HG03442 (cell line): ENCODE results near the gene FAM222A.

ENCODE experiments used
- ATAC-seq: cut with Tn5 transposase; IDR thresholded peaks from one replicate; pipeline ENCODE4 v1.9.1; 2021; ENCODE audit warnings: mild to moderate bottlenecking, moderate library complexity; ENCODE audit not compliant: unreplicated experiment

The FAM222A gene

DNA sequence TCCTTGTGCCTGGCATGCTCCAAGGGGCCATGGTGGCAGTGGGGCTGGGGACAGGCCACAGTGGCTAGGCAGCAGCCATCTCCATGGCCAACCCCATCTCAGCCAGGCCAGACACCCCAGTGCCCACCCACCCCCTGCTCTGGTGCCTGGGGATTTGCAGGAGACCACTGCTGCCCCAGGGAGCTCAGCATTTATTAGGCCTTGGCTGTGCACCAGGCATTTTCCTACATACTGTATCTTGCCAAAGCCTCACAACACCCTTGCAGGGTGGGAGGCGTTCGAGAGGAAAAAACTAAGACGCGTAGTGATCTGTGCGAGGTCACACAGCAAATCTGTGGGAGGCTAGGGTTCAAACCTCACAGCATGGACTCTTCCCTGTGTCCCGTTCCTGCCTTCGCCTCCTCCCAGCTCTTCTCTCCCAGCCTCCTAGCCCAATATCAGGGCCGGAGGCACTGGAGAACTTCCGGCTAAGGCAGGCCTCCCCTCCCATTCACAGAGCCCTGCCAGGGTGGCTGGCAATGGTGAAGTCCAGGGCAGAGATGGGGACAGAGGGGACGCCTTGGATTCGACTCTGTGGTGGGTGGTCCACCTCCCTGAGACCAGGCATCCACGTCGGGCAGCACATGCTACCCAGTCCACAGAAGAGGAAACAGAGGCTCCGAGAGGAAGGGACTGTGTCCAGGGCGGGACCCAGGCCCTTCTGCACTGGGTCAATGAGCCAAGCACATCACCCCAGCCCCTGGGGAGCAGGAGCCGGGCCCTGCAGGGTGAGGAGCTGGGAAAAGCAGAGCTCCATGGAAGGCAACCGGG, 57.4 kb downstream of the FAM222A start:
- no peak for ATAC-seq

DNA sequence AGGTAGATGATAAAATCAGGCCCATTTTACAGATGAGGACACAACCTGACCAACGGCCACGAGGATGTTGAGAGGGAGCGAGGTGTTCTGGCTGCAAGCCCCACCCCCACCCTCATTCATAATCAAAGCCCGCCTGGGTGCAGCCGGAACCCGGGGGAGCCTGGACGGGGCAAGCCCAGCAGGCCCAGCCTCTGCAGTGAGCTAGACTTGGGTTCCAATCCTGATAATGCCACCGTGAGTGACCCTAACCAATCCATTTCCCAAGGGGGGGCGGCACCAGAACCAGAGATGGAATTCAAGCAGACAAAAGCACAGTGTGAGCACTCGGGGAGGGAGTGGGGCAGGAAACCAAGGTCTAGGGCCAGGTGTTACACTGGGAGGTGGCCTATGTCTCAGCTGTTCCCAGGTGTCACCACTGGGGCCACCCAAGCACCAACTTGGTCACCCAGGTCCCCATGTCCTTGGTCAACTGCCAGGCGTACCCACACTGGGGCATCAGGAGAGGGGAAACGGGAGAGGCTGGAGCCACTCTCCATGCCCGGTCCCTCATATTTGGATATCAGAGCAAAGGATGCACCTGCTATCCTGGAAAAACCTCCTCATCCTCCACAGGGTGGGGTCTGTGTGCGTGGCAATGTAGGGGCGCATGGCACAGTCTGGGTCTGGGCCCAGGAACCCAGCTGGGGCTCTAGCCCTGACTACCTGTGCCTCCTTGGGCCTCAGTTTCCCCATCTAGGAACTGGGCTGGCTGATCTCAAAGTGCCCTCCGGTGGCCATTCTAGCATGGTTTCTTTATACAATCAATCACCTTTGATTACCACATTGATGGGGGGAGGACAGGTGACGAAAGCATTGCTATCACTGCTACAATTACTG, 58.4 kb downstream of the FAM222A start:
- no peak for ATAC-seq

DNA sequence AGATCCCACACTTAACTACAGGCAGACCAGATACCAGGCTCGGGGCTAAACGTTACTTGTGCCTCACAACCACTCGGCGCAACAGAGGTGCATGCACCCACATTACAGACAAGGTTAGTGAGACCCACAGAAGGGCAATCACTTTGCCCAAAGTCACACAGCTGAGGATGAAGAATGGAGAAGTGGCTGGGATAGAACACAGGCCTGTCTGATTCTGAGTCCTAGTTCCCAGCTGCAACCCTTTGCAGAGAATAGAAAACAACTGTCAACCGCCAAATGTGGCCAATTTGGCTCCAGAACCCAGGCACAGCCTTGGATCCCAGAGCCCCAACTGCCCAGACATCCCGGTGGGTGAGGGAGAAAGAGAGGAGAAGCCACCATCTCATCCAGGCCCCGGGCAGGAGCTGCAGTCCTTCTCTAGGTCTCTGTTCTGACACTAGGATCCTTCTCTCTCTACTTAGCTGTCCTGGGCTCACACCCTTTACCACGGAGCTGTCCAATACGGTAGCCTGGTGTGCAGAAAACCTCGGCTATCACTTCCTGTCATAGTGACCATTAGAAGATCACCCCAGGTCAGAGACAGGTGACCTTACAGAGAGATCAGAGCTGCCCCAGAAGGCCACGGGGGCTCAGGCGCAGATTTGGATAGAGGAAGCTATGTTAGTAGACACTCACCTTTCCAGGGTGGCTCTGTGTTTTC, 59.1 kb downstream of the FAM222A start:
- no peak for ATAC-seq

DNA sequence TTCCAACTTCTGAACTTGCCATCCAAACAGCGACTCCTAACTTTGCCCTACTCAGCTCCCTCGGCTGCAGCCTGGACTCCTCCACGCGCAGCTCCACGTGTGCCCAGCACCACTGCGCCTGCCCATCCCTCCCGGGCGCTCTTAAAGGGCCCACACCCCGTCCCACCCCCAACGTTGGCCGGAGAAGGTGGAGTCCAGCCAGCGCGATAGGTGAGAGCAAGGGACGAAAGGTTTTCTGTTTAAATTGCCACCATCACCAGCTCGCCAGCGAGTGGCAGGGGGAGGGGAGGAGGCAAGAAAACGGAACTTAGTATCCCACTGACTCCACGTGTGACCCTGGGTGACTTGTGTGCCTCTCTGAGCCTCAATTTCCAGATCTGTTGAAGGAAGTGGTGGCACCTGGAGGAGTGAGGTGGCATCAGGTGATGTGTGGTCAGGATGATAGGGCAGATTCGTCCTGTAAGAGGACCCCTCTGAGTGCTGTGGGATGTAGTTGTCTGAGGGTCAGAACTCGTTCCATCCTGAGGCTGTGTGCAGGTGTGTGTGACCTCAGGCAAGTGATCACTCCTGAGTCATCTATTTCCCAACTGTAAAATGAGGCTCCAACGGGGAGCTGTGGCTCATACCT, 59.9 kb downstream of the FAM222A start:
- no peak for ATAC-seq

DNA sequence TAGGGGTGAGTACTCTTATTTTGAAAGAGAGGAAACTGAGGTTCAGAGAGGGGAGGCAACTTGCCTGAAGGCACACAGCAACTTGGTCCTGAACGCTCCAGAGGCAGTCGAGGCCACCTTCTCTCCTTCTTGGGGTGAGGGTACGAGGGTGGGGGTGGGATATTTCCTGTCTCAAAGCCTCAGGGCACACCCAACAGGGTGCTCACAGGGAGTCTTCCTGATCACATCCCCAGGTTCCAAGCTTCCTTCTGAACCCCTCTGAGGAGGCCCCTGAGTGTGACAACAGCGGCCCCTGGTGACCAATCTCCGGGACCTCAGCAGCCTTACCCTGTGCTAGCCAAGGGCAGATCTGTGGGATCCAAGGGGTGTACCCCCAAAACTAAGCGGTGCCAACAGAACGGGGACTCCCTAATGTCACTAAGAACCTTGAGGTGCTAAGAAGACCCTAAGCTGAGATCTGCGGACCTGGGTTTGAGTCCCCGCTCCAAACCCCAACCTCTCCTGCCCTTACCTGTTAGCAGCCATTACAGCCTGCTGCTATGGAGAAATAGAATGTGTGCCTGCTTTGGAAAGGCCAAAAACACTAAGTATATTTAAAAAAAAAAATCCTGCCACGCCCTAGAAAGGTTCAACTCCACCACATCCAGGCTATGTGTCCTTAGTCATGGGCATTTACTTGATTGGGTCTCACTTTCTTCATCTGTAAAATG, 61.7 kb downstream of the FAM222A start:
- ATAC-seq, result no peak

DNA sequence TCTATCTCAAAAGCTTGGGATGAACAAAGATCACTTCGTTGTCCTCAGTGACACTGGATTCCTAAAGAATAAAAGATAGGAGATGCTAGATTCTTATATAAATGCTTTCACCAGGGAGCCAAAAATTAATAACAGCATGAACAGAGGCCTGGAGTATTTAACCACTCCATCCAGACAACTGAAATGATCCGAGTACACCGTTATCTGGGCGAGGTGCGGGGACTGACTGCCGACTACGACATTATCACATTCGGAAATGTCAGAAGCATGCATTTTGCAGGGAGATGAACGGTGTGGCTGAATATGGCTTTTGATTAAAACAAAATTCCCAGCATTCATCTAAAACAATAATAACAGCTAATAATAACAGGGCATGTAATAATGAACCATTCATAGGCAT, 63.0 kb downstream of the FAM222A start:
- ATAC-seq, result no peak

DNA sequence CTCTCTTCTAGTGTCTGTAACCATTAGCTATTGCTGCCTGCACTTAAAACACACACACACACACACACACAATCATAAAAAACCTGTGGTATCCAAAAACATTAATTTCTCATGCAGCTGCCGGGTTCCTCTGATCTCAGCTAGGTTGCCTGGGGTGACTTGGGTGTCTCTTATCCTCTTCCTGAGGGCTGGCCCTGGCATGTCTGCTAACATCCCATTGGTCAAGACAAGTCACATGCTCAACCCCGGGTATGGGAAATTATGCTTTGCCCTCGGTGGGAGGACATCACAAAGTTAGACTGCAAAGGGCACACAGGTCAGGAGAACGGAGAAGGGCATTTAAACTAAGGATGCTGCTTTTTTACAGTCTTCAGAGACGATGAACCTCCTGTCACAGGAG, 63.9 kb downstream of the FAM222A start:
- no peak for ATAC-seq

DNA sequence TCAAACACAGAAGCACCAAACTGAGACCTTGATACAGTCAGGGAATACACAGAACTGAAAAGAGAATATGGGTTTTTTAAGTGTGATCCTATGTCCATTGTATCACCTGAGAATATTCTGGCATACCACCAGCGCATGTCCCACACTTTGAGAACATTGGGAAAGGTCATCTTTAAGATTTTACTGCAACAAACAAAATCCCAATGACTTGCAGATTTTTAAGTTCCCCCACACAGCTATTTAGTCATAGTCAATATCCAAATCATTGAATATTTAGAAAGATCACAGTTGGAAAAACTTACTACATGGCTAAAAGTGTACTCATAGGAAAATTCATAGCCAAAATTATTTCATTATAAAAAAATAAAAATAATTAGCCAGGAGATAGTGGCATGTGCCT, 65.1 kb downstream of the FAM222A start:
- ATAC-seq, result no peak

DNA sequence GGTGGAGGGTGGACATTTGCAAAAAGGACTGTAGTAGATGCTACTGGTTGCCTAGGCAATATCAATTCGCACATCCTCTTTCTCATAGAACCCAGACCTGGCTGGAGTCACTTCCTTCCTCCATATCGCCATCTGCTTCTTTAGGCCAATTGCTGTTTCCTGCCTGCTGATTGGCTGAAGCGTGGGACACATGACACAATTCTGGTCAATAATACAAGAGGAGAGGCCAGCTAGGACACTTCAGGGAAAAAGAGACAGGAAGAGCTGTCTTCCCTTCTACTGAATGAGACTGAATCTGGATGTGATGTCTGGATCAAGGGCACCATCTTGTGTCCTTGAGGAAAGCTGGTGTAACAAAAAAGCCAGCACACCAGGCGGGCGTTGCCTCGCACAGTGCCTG, 65.8 kb downstream of the FAM222A start:
- ATAC-seq, result no peak

DNA sequence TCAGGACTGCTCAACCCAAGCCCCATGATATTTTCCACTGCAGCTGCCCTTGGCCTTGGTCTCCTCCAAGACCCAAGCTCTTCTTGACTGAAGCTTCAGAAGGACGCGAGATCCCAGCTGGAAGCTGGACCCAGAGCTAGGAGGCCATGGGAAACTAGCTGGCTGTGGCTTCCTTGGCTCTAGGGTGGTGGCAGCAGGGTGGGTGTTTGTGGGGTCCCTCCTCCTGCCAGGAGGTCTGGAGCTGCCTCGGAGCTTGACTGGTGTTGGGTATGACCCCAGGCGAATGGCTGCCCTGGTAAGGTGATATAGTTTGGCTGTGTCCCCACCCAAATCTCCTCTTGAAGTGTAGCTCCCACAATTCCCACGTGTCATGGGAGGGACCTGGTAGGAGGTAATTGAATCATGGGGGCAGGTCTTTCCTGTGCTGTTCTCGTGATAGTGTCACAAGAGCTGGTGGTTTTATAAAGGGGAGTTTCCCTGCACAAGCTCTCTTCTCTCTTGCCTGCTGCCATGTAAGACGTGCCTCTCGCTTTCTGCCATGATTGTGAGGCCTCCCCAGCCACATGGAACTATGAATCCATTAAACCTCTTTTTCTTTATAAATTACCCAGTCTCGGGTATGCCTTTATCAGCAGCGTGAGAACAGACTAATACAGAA, 68.2 kb downstream of the FAM222A start:
- no peak for ATAC-seq

DNA sequence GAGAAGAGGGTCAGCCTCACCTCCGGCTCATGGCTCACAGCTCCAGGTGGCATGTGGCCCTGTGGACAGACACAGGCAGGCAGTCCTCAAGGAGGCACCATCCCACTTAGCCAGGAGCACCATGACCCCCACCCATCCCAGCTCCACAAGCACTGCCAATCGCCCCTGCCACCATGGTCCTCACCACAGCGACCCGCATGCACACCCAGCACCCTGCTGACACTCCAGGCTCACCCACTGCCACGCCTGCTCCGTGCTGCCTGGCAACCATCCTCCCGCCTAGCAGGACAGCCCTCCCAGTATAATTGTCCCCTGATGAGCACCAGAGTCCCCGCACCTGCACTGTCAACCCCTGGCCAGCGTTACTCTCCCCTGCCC, 68.7 kb downstream of the FAM222A start:
- no peak for ATAC-seq

DNA sequence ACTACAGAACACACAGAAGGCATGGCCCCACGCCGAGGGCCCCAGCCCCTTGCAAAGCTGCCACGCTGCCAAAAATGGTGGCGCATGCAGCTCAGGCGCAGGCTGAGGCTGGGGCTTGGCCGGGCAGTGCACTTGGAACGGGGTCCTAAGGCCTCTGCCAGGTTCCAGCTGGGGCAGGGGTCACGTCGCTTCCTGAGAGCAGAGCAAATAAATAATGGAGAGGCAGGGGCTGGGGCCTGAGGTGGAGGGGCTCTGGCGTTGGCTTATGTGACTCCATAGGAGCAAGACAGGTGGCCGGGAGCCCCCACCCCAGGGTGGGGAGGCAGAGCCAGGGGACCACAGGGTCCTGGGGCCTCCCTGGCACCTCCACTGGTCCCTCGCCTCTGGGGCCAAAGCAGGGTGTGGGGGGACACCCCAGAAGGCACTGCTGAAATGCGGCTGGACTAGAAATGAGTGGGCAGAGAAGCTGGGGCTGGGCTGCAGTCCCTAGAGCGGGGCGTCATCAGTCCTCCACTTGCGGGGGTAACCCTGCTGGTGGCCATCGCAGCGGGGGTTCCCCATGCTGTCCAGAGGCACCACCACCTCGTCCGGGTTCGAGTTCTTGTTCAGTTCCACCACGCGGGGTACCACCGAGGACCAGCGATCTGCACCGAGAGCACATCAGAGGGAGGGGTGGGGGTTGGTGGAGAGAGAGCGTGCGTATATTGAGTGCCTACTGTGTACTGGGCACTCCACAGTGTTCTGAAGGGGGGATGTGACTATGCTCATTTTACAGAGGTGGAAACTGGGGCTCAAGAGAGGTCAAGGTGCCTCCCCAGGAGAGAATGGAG, 69.7 kb downstream of the FAM222A start:
- no peak for ATAC-seq

DNA sequence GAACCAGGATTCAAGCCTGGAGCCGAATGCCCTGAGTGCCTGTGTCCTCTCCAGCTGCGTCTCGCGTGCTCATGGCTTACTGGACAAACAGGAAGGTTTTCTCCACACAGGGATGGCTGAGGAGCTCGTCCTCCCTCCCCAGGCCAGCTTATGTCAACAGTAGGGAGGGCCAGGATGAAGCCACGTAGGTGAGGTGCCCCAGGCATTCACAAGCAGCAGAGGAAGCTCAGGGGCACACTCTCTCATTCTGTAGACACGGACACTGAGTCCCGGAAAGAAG, 70.3 kb downstream of the FAM222A start:
- no peak for ATAC-seq

DNA sequence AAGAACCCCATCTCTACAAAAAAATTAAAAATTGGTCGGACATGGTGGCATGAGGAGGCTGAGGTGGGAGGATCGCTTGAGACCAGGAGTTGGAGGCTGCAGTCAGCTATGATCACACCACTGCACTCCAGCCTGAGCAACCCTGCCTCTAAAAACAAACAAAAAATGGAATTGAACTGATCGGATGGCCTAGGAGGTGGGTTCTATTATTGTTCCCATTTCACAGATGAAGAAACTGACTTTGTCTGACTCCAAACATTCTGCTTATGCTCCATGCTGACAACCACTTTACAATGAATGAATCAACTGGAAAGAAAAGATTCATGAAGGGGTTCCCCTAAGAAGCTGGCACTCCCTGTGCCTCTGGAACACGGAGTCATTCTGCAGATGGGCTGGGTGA, 72.2 kb downstream of the FAM222A start:
- ATAC-seq, result no peak

DNA sequence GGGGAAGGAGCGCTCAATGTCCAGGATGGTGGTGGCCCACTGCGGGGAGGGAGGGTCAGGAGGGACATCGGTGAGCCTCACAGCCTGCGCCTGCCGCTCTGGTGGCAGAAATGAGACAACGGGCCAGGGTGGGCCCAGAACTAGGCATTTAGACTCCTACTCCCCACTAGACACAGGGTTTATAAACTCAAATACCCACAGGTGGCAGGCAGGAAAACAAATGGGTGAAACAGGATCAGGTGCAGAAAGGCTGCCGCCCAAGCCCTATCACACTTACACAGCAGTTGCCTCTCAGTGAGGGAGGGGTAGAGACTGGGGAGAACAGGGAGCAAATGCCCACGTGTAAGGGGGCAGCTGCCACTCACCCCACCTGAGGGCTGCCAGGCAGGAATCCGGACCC, 73.2 kb downstream of the FAM222A start:
- no peak for ATAC-seq

DNA sequence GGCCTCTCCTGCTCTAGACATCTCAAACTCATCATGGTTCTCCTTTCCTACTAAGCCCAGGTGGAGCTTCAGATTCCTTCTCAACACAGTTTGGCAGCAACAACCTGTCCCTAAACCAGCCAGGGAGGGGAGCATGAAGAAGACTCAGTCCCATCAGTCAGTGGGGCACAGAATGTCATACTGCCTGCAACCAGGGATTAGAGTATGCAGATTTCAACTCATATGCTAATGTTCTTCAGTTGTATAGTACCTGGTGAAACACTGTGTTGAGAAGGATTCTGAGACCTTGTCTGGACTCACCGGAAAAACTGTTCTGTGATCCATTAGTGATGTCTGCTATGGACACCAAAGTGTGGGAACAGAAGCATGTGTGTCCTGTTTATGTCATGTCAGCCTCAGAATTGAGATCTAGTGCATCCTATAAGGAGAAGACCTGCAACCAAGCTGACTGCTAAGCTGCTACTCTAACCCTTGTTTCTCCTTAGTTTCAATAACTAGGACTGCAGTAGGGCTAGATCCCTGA, 76.0 kb downstream of the FAM222A start:
- ATAC-seq, result no peak

DNA sequence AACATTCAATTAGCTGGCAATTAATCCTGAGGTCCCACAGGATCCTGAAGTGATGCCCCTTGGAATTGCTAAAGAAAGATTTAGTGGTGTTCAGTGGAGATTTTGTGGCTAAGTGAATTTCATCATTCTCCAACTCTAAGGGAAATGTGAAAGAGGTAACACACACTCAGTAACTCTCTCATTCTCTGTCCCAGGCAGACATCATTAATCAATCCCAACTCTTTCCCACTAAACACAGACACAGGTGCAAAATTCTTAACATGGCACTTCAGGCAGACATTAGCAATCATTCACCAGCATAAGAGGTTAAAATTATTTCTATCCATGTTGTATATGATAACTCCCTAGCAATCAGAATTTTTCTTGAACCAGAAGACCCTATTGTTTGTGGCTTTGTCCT, 79.4 kb downstream of the FAM222A start:
- ATAC-seq, result no peak

DNA sequence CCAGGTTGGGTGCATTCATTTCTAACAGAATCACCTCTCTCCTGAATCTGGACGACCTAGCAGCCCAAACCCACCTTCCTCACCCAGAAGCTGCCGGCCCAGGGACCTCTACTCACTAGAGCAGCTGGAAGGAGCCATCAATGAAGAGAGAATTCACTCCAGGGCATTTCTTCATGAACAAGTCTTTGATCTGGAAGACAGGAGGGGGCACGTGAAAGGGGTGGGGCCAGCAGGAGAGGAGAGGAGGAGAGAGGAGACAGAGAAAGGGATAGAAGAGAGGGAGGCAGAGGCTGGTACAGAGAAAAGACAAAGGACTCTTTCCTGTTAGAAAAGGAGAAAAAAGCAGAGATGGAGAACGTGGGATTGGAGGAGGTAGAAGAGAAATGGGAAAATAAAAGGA, 79.8 kb downstream of the FAM222A start:
- ATAC-seq, result no peak

DNA sequence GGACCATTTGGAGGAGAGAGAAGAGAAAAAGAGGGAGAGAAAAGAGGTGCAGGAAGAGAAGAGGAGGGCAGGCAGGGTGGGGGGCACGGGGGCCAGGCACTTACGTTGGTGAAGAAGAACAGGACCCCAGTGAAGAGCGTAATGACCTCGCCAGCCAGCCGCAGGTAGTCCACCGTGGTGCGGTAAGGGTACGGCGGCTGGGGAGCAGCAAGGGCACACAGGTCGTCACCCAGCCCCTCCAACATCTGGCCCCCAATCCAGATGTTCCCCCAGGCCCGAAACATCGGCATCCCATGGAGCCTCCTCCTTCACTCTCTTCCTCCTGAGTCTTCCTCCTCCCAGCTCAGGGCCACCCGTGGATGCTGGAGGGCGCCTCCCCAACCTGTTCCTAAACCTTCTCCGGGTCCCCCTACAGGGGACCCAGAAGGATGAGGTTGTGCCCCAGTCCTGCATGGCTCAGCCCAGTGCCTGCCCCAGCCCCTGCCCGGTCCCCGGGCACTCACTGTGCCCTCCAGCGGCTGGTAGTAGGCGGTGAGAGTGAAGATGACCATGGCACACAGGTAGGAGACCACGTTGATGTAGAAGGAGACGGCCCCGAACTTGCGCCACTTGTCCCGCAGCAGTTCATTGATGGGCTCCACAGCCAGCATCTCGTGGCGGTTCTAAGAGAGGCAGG, 80.3 kb downstream of the FAM222A start:
- ATAC-seq, result no peak
